COLO668 (cell line): ENCODE data around the gene XPO6.

Experiments
- DNase-seq: peaks from one replicate; lab custom pipeline; 2025; ENCODE audit not compliant: unreplicated experiment; lab: John Stamatoyannopoulos, UW

Gene XPO6

GRCh38 chr16:28158136-28158535 is 53.6 kb downstream of the XPO6 start:
- no peak for DNase-seq

- no peak for DNase-seq
These were observed 55.6 kb downstream of the XPO6 start for GRCh38 chr16:28156056-28156680.

DNA sequence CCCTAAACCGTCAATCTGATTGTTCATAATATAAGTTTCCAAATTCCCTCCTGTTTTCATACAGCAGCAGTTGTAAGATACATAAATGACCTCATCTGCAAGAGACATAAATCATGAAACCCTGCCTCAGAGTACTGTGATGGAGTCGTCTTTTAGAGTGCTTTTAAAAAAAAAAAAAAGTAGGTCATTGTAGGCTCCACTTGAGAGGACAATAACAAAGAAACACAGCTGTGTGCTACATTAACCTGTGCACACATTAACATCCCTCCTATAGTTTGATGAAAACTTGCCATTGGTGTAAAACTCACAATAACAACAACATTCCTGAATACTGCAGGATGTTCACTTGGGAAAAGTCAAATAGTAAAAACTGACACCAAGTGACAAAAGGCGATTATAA is 56.5 kb downstream of the XPO6 start:
- DNase-seq: no peak

DNA sequence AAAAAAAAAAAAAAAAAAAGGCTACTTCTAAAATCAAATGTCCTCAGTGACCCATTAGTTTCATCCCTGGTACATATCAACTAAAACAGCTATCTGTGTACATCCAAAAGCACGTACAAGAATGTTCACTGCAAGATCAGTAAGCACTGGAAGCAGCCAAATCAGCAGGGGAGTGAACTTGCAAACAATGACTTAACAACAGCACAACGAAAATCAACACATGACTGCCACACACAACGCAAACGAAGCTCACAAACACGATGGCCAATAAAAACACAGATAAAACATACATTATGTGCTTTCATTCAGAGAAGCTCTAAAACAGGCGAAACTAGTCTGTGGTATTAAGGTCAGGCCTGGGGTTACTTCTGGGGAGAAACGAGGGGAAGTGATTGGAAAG is 60.6 kb downstream of the XPO6 start:
- DNase-seq: no peak

DNA sequence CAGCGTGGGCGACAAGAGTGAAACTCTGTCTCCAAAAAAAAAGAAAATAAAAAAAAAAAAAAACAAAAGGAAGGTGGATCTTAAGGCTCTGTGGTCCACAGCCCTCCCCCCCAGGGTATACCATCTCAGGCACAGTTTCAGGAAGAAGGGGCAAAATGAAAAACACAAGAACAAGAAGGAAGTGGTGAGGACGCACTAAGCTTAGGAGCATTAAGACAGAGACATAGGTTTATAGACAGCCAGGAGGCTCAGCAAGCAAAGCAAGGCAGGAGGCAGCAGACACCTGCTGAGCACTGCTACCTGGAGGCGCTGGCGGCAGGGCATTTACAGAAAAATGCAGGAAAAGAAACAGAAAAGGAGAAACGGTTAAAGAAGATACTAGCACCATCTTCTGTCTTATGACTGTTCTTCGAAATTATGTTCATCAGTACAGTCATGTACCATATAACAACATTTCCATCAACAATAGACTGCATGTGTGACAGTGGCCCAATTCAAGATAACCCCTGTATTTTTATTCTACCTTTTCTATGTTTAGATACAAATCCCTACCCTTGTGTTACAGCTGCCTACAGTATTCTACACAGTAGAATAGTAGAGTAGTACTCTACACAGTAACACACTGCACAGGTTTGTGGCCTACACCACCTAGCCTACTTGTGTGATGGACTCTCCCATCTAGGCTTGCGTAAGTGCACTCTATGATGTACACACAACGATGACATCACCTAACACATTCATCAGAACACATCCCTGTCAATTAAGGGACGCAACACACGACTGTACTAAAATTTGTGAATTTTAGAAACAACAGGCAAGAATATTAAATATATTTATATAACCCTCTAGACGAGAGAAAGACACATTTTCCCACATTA is 62.5 kb downstream of the XPO6 start:
- no peak for DNase-seq

- no peak for DNase-seq
These were observed 65.2 kb downstream of the XPO6 start for GRCh38 chr16:28146536-28146935.

DNA sequence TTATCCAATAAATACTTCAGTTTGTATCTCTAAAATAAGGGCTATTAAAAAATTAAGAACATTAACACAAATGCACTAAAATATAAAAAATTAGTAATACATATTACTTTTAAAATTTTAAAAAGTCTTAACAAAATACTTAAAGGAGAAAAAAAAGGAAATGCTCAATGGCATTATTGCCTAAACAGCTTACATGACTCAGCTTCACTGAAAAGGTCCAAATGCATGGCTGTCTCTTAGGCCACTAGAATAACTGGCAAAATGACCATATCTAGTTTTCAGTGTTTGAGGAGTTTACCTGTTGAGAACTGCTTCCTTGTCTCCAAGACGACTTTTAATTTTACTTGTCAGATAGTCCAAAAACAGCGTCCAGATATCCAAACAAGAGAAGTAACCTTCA is 66.0 kb downstream of the XPO6 start:
- DNase-seq: no peak

GRCh38 chr16:28140788-28141618 is 70.8 kb downstream of the XPO6 start:
- DNase-seq: no peak

DNA sequence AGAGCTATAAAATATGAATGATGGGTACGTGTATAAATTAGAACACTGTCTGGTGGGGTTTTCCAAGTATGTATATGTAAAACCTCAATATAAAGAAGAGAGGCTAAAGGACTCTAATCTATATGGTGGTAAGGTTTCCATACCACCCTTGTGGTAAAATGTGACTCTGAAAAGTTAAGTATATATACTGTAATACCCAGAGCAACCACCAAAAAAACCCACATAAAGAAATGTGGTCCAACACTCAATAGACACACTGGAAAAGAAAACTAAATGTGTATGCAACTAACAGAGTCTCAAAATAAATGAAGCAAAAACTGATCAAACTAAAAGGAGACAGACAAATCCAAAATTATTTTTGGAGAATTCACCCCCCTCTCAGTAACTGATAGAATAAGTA is 72.2 kb downstream of the XPO6 start:
- DNase-seq: no peak

DNA sequence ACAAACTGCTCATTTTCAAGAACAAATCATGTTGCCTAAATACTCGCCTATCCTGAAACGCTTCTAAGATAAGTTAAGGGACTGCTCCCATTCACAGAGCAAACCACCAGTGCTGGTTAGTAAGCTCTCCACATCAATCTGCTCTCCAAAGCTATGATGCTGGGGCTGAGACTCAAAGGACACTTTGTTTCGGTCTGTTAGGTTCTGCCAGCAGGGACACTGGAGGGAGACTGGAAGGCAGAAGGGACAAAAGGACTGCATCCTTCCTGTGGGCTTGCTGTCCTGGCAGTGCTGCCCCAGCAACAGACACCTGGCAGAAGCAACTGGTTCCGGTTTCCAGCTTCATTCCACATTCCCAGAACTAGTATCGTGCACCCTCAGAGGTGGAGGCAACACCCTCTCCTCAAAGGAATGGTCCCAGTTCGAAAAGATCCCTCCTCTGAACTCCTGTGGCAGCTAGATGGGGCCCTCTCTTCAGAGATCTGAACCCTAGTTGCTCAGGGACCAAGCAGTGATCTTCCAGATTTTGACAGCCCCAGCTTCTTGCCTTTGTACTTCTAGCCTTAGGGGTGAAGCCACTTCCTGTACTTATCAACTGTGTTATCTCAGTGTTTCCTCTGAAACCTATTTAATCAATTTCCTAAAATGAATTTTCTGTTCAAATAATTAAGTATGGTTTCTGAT is 74.9 kb downstream of the XPO6 start:
- DNase-seq: no peak

DNA sequence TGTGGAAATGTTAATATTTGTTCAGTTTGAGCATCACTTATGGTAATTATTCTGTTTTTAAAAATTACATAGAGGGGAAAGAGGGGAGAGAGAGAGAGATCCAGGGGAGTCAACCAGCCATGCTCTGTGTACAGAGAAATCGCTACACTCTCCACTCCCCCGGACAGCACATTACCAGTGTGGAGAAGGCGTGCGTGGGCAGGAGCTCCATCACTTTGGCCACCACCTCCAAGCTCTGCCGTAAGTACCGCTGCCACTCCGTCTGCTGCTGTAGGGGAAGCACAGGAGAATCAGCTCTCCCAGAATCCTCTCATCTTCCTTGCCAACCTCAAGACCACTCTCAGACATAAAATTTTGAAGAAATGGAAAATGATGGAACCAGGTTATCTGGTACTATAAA is 78.1 kb downstream of the XPO6 start:
- DNase-seq: no peak

DNA sequence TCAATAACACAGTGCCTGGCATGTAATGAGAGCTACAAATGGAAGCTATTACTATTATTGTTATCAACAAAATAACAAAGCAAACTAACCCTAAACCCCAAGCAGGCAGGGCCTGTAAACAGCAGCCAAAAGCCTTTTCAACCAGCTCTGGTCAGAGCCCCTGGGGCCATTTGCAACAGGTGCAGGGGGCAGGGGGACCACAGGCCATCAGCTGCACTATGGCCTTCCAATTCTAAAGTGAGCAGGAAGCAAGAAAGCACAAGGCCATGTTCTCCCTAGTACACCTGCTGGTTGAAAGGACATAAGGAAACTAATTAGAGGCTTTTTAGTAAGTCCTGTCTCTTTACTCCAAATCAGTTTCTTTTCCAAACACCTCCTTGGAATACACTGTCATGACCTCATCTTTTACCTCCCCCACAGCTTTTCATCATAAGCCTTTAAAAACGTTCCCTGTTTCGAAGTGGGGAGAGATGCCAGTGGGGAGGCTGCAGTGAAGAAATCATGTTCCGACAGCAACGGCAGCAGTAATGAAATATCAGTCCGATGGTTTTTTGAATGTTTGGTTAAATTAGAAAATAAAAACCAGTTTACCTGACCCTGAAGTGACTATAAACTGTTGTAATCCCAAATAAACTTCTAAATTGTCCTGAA is 79.9 kb downstream of the XPO6 start:
- no peak for DNase-seq

- DNase-seq: no peak
These were observed 80.6 kb downstream of the XPO6 start for GRCh38 chr16:28131181-28131580.

DNA sequence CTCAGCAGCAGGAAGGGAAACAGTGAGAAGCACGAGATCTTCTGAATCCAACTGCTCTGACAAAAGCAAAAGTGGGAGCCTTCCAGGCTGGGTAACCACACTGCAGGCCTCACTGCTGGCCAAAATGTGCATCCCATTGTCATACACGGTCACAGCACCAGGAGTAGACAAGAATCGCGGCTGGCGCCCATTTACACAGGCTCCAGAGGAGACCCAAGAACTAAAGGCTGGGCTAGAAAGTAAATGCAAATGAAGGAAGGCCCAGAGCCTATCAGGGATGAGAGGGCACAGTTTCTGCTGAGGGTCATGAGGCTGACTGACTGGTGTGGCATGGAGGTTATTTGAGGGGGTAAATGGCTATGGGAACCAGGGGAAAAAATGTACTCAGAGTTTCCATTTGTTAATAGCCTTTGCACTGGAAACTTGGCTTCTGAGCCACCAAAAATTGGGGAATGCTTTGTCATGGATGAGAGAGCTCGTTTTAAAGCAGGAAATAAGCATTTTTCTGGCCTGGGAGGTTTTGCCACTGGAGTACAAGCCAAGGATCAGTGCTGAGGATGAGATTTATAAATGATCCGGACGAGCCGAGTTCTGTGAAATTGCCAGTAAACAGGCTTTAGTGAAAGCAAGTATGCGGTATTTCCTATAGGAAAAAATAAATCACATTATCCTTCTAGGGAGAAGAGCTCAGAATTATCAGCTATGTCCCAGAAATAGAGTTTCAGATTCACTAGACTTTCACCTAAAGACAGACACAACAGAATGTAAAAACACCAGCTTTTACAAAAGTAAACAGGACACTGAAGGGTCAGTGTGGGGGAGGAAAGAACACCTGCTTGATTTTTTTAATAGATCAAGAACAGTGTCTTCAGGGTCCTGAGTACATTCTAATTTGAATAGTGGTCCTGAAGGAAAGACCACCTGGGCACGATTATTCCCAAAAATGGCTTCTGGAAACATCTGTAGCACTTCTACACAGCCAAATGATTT is 81.4 kb downstream of the XPO6 start:
- no peak for DNase-seq

DNA sequence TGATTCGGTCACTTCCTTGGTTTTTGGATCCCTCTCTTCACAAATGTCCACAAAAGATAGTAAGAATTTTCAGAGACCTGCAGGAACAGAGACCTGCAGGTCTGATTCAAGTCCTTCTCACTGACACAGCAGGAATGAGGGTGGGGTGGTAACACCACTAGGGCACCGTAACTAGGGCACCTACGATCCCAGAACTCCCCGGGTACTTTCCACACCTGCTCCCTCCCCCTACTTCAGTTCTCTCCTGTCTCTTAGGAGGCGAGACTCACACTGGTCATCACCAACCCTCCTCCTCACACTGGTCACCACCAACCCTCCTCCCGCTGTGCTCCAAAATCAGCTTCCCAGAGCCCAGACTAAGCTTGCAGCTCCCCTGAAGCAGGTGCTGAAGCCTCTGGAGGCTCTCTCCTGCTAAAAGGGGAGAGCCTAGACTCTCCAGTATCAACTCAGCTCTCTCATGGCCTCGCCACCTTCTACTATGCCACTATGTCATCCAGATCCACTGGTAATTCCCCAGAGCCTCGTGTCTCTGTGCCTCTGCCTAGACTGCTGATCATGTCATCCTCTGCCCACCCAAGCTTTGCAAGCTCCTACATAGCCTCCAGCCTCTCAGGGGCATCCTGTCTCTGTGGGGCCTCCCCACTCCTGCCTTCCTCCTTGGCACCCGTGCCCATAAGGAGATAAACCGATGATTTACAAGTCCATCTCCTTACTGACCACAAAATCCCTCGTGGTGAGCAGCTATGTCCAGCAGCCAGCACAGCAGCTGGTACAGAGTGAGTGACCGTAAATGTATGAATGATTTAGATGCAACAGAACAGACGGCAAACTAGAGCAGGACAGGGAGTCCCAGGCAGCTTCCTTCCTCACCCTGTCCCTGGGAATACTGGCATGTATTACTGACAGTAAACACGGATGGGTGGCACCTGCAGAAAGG is 84.8 kb downstream of the XPO6 start:
- DNase-seq: no peak

DNA sequence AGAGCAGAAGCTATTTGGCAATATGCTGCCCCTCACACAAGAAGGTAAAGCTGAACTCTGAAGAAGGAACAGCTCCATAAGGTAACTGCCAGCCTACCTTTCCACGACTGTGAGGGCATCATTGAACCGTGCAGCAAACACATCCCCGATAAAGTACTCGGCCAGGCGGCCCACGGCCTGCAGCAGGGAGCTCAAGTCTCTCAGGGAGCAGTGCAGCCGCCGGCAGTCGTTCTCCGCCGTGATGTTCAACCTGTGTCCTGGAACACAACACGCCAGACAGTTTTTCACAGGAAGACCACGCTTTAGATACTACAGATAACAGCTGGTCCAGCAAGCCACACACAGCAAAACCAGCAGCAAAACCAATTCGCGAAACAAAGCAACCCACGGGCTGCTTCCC is 86.2 kb downstream of the XPO6 start:
- no peak for DNase-seq

DNA sequence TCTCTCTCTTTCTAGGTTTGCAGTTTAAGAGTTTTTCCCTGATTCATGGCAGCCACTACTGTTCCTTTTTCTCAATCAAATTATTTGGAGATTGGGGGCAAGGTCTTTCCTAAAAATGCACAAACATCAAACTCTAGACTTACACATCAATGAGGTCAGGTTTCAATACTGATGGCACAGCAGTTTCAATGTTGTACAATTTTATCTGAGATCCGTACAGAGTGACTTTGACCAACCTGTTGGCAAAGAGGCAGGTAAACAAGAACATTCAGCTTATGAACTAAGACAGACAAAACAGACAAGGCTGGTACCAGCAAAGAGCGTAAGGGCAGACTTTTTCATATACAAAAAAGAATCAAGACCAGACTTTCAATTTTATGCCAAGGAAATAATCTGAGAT is 90.2 kb downstream of the XPO6 start:
- DNase-seq: no peak

- DNase-seq: no peak
These were observed 91.0 kb downstream of the XPO6 start for GRCh38 chr16:28120754-28121153.
